Chondrocyte (in vitro differentiated cells): Measurements from ENCODE around the gene ARMC5. TPM values are rescaled to one million over a fixed set of nuclear protein-coding genes. Genes with fewer than 3 reads are reported as not detected.

Experiments
- DNase-seq: peaks from one replicate; pipeline ENCODE4 v3.0.0; 2021; ENCODE audit warnings: mixed read lengths, low spot score
- H3K27ac Mint-ChIP-seq: one replicate; pipeline ENCODE4 v1.8.0; 2021; ENCODE audit warnings: mild to moderate bottlenecking, moderate library complexity, mixed read lengths; ENCODE audit not compliant: unreplicated experiment
- H3K27me3 Mint-ChIP-seq: 2 replicates; pipeline ENCODE4 v1.8.0; 2021; ENCODE audit warnings: low read depth, mixed read lengths
- H3K36me3 Mint-ChIP-seq: 2 replicates; pipeline ENCODE4 v1.8.0; 2021; ENCODE audit warnings: low read depth, mixed read lengths
- H3K4me1 Mint-ChIP-seq: 2 replicates; pipeline ENCODE4 v1.8.0; 2021; ENCODE audit warnings: low read depth, mild to moderate bottlenecking, mixed read lengths
- H3K4me3 Mint-ChIP-seq: one replicate; pipeline ENCODE4 v1.8.0; 2021; ENCODE audit warnings: mild to moderate bottlenecking, moderate library complexity, mixed read lengths; ENCODE audit not compliant: unreplicated experiment
- H3K9me3 Mint-ChIP-seq: 2 replicates; pipeline ENCODE4 v1.8.0; 2021; ENCODE audit warnings: low read depth, mixed read lengths
- CTCF ChIP-seq: fragments of 200-600 bp; sonication (generic); IDR thresholded peaks from 2 replicates; pipeline ENCODE4 v1.5.0; 2021; ENCODE audit warnings: antibody characterized with exemption, mild to moderate bottlenecking, moderate library complexity
- total RNA-seq: library from RNA; stranded (reverse); gene quantifications from 3 replicates; pipeline ENCODE4 v1.2.1, GENCODE V29; 2021

Gene ARMC5
- total RNA-seq, 1 donor from 2014 or later: 12.2 TPM

- H3K36me3 Mint-ChIP-seq: peaks cover under 1% of the 10 kb centered on the region
- peaks cover 34% of the 10 kb centered on the region for H3K4me1 Mint-ChIP-seq
- no peaks in the 10 kb centered on the region for H3K27me3 Mint-ChIP-seq
- DNase-seq: no peak
- H3K9me3 Mint-ChIP-seq: no peaks in the 10 kb centered on the region
- H3K27ac Mint-ChIP-seq: no peak overlapping the region
- TF ChIP-seq CTCF: no peak
- H3K4me3 Mint-ChIP-seq: no peak overlapping the region
Observed at GRCh38 chr16:31505483-31505882, 46.2 kb downstream of the ARMC5 start.

GRCh38 chr16:31507617-31507928, 48.3 kb downstream of the ARMC5 start:
- peak overlapping the region; percentile 88 for H3K4me3 Mint-ChIP-seq
- no peak for DNase-seq
- peak overlapping the region; percentile 95 for H3K27ac Mint-ChIP-seq
- no peak for TF ChIP-seq CTCF
- H3K27me3 Mint-ChIP-seq: no peaks in the 10 kb centered on the region
- peaks cover 33% of the 10 kb centered on the region for H3K4me1 Mint-ChIP-seq
- no peaks in the 10 kb centered on the region for H3K36me3 Mint-ChIP-seq
- peaks cover 3% of the 10 kb centered on the region for H3K9me3 Mint-ChIP-seq

- Mint-ChIP-seq H3K4me3 (peak within 1 kb of the TSS; percentile 88), H3K36me3 (no peaks in the 10 kb centered on the region), H3K27me3 (no peaks in the 10 kb centered on the region), H3K4me1 (peaks cover 31% of the 10 kb centered on the region), H3K9me3 (peaks cover 7% of the 10 kb centered on the region), H3K27ac (peak within 1 kb of the TSS; percentile 95)
- TF ChIP-seq CTCF: no peak
- DNase-seq: peak; percentile 97
Observed at GRCh38 chr16:31507929-31508705, 48.8 kb downstream of the ARMC5 start, which contains the start of gene RUSF1. RUSF1 (minus strand) TSS chr16:31508391; CDS start chr16:31508373, 18 bp downstream.

GRCh38 chr16:31508706-31509195, 49.5 kb downstream of the ARMC5 start:
- Mint-ChIP-seq H3K27ac (peak overlapping the region; percentile 95), H3K4me1 (peaks cover 31% of the 10 kb centered on the region), H3K27me3 (no peaks in the 10 kb centered on the region), H3K36me3 (no peaks in the 10 kb centered on the region), H3K4me3 (peak overlapping the region; percentile 88), H3K9me3 (peaks cover 7% of the 10 kb centered on the region)
- TF ChIP-seq CTCF: no peak
- no peak for DNase-seq

- Mint-ChIP-seq H3K27me3 (peaks cover 17% of the 10 kb centered on the region), H3K4me3 (no peak overlapping the region), H3K27ac (no peak overlapping the region), H3K36me3 (no peaks in the 10 kb centered on the region), H3K9me3 (peaks cover 7% of the 10 kb centered on the region), H3K4me1 (peaks cover 16% of the 10 kb centered on the region)
- no peak for DNase-seq
- no peak for TF ChIP-seq CTCF
Observed at GRCh38 chr16:31513126-31513525, 53.8 kb downstream of the ARMC5 start.
